SH-SY5Y (cell line): Measurements from ENCODE around the gene C12orf56.

Source experiments
- GATA2 ChIP-seq: IDR thresholded peaks from 2 replicates; pipeline ENCODE4 v1.6.1; 2011; ENCODE audit warnings: mild to moderate bottlenecking, low read depth, low read length
- GATA3 ChIP-seq: IDR thresholded peaks from 2 replicates; pipeline ENCODE4 v1.6.1; 2011; ENCODE audit warnings: low read depth, mild to moderate bottlenecking, low read length, moderate library complexity

DNA sequence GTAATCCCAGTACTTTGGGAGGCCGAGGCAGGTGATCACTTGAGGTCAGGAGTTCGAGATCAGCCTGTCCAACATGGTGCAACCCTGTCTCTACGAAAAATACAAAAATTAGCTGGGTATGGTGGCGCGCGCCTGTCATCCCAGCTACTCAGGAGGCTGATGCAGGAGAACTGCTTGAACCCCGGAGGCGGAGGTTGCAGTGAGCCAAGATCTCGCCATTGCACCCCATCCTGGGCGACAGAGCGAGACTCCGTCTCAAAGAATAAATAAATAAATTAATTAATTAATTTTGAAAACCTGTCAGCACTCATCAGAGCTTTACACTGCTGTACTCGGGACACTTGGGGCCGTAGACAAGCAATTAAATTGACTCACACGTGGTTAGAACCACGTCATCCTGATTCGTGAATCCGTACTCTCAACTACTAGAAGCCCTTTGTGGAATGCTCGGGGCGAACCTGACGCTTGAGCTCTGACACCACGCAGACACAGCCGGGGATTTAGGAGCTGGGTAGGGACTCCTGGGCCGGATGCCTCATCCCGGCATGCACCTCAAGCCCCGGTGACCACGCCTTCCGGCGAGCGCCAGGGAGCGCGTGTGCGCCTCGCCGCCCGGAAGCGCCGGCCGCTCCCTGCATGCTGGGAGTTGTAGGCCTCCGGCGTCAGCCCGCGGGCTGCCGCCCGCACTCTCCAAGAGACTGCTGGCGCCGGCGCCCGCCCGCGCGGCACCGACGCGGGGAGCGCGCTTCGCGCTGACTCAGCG, 13.3 kb upstream of the C12orf56 start, which contains the start of gene XPOT:
- TF ChIP-seq GATA2, result no peak
- TF ChIP-seq GATA3, result no peak
